Adrenal gland (tissue), 5 donors: ENCODE results near the gene FGGY.

Source experiments
- POLR2A ChIP-seq, 2 donors: fragments of 450-650 bp; IDR thresholded peaks; one replicate each; pipeline ENCODE4 v1.6.1; 2017; ENCODE audit warnings: antibody characterized with exemption in 2 of 2, mild to moderate bottlenecking in 2 of 2, moderate library complexity in 1 of 2
- TF ChIP-seq, protein P1 (sequence below), 6 experiments: fragments of 450-650 bp in 4 of 6; fragments of 200-600 bp in 2 of 6; sonication (generic) in 1 of 6; IDR thresholded peaks; 1 replicate in 5 of 6; 2 replicates in 1 of 6; pipeline versions ENCODE4 v1.5.1 to v1.8.0; 2016 to 2021; ENCODE audit warnings: antibody characterized with exemption in 6 of 6, mild to moderate bottlenecking in 2 of 6, moderate library complexity in 1 of 6
- donor health status: DM: no; HTN: no; CAD: no.

DNA sequence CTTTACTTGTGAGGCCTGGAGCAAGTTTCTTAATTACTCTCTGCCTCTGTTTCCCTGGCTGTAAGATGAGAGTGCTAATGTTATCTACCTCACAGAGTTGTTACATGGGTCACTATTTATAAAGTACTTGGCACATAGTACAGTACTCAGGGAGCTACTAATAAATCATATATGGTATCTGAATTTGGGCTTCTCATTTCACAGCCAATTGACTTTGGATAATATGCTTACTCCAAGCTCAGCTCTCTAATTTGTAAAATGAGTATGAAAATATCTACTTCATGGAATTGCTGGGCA, 409.4 kb downstream of the FGGY start:
- TF ChIP-seq, protein P1, sequence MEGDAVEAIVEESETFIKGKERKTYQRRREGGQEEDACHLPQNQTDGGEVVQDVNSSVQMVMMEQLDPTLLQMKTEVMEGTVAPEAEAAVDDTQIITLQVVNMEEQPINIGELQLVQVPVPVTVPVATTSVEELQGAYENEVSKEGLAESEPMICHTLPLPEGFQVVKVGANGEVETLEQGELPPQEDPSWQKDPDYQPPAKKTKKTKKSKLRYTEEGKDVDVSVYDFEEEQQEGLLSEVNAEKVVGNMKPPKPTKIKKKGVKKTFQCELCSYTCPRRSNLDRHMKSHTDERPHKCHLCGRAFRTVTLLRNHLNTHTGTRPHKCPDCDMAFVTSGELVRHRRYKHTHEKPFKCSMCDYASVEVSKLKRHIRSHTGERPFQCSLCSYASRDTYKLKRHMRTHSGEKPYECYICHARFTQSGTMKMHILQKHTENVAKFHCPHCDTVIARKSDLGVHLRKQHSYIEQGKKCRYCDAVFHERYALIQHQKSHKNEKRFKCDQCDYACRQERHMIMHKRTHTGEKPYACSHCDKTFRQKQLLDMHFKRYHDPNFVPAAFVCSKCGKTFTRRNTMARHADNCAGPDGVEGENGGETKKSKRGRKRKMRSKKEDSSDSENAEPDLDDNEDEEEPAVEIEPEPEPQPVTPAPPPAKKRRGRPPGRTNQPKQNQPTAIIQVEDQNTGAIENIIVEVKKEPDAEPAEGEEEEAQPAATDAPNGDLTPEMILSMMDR (IDR thresholded peaks at IDR 0.05), result no peak
- TF ChIP-seq POLR2A (IDR thresholded peaks at IDR 0.05), result no peak
